HCT116 (cell line): Measurements from ENCODE around the gene LMCD1.

Source experiments
- JUND ChIP-seq: IDR thresholded peaks from 2 replicates; pipeline ENCODE4 v1.6.1; 2012
- POLR2A ChIP-seq: IDR thresholded peaks from 2 replicates; pipeline ENCODE4 v1.7.0; 2011; ENCODE audit warnings: borderline replicate concordance; ENCODE audit not compliant: insufficient read depth, insufficient read length; ENCODE audit errors: extremely low read depth
- SIN3A ChIP-seq: IDR thresholded peaks from 2 replicates; pipeline ENCODE4 v1.6.1; 2012; ENCODE audit warnings: low read depth
- TCF7L2 ChIP-seq: IDR thresholded peaks from 2 replicates; pipeline ENCODE4 v1.7.0; 2011; ENCODE audit warnings: borderline replicate concordance, inconsistent platforms; ENCODE audit not compliant: insufficient read depth, insufficient read length; ENCODE audit errors: extremely low read depth
- TF ChIP-seq, protein P1 (sequence below), 3 experiments: fragments of 200-600 bp in 1 of 3; sonication (generic) in 1 of 3; IDR thresholded peaks in 2 of 3; conservative IDR thresholded peaks in 1 of 3; 2 replicates each; pipeline ENCODE4 v1.5.1; 2012 to 2017; ENCODE audit warnings: low read depth in 2 of 3, low read length in 2 of 3, antibody characterized with exemption in 1 of 3, borderline replicate concordance in 1 of 3, control low read depth in 1 of 3, mild to moderate bottlenecking in 1 of 3, mixed read lengths in 1 of 3, mixed run types in 1 of 3, moderate library complexity in 1 of 3; ENCODE audit not compliant: insufficient read depth in 1 of 3

DNA sequence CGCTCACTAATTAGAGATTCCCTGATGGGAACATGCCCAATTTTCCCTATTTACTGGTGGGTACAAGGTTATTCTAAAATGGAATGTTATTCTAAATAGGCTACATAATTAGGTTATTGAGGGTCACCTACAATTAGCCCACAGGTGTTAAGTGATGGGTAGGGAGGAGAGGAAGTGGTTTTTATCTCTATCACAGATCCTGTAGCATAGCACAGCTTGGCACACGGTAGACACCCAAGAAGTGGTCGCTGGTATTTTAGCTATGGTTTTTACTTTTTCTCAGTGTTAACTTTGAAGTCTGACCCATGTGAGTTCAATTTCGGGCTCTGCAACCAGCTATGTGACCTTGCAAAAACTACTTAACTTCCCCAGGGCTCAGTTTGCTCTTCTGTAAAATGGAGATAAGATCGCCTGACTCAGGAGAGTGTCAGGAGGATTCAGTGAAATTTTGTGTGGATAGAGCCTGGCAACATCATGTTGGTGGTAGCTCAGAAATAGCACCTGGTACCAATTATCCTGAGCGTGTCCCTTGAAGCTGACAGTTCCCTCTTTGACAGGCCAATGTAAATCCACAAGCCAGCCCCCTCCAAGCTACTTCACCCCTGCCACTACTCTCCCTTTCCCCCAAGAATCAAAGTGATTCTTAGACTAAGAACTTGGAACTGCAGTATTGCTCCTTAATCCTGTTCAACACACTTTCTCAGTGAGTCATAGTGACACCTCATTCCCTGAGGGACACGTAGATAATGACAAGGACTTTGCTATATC lies 8.7 kb upstream of the LMCD1 start:
- TF ChIP-seq JUND = peak; percentile 35; the same call in 1 of the 2 replicates
- TF ChIP-seq, protein P1, sequence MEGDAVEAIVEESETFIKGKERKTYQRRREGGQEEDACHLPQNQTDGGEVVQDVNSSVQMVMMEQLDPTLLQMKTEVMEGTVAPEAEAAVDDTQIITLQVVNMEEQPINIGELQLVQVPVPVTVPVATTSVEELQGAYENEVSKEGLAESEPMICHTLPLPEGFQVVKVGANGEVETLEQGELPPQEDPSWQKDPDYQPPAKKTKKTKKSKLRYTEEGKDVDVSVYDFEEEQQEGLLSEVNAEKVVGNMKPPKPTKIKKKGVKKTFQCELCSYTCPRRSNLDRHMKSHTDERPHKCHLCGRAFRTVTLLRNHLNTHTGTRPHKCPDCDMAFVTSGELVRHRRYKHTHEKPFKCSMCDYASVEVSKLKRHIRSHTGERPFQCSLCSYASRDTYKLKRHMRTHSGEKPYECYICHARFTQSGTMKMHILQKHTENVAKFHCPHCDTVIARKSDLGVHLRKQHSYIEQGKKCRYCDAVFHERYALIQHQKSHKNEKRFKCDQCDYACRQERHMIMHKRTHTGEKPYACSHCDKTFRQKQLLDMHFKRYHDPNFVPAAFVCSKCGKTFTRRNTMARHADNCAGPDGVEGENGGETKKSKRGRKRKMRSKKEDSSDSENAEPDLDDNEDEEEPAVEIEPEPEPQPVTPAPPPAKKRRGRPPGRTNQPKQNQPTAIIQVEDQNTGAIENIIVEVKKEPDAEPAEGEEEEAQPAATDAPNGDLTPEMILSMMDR (IDR thresholded peaks at IDR 0.05 in 2 of 3, conservative IDR thresholded peaks at IDR 0.05 in 1 of 3; ENCODE audit: borderline replicate concordance in 1 of 3, insufficient read depth in 1 of 3, low read depth in 2 of 3, low read length in 2 of 3) = no peak
- no peak for TF ChIP-seq POLR2A
- no peak for TF ChIP-seq SIN3A
- TF ChIP-seq TCF7L2 = no peak
